HG03354 (cell line): ENCODE measurements around the gene PKP4.
A peak's percentile ranks its signal among the peaks of the same experiment; 100 is the strongest.
"Not testable (repeated sequence)": the region's sequence is repeated elsewhere in the genome, so short reads cannot be mapped to it uniquely, and the experiment has no call there.

ENCODE experiments used
- ATAC-seq: cut with Tn5 transposase; IDR thresholded peaks from one replicate; pipeline ENCODE4 v1.9.1; 2021; ENCODE audit warnings: mild to moderate bottlenecking; ENCODE audit not compliant: unreplicated experiment, poor library complexity, severe bottlenecking

Gene PKP4

DNA sequence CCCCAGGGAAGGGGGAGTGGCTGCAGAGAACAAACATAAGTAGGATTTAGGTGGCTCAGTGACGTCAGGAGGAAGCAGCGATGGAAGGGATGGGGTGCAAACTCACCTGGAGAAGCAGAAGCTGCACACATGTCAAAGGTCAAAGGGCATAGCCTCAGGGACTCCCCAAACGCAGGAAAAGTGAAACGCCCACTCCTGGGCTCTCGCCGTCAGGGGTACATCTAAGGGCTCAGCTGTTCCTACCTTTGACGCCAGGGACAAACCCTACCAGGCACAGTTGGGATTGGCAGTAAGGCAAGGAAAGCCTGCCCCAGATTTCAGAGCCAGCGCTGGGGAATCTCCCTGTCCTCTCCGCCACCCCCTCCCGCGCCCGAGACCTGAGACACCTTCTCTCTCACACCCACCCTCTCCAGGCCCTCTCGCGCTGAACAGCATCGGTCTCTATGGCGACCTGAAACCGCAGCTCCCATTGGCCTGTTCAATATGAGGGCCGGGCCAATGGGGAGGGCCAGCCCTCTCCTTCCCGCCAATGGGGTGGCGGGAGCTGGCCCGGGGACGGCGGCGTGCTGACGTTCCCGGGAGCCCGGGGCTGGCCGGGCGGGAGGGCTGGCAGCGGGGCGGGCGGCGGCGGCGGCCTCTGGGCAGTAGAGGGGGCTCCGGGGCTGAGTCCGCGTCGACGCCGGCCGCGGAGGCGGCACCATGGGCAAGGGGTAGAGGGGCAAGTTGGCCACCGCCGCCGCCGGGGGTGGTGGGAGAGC lies at the start of gene PKP4, which contains the start of gene CCDC148:
Gene PKP4 (plus strand): TSS at position 644 of the 758 bp plus-strand sequence. CDS start 76,233 bp downstream, outside the sequence.
Gene CCDC148 (minus strand): TSS at position 445 of the 758 bp plus-strand sequence. CDS start 314 bp downstream, at position 131.
- ATAC-seq, result peak; percentile 92

GRCh38 chr2:158407031-158407430 lies 49.7 kb upstream of the PKP4 start:
- no peak for ATAC-seq

GRCh38 chr2:158410132-158410531 lies 46.6 kb upstream of the PKP4 start:
- ATAC-seq, result no peak

DNA sequence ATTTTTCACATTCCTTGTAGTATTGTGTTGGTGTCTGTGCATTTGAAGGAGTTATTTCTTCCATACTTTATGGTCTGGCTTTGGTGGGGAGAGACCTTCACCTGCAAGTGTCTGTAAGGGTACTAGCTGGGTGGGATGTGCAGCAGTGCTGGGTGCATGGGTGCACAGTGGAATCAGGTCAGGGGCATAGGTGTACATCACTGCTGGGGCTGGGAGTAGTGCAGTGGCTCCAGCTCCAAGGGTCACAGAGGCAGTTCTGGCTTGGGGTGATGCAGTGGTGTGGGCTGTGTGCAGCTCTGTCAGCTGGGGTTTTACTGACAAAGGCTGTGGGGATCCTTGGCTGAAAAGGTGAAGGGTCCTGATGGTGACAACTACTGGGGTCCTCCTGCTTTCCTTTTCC lies 45.0 kb upstream of the PKP4 start:
- no peak for ATAC-seq

- no peak for ATAC-seq
Measured at GRCh38 chr2:158412206-158412605, 44.5 kb upstream of the PKP4 start.

DNA sequence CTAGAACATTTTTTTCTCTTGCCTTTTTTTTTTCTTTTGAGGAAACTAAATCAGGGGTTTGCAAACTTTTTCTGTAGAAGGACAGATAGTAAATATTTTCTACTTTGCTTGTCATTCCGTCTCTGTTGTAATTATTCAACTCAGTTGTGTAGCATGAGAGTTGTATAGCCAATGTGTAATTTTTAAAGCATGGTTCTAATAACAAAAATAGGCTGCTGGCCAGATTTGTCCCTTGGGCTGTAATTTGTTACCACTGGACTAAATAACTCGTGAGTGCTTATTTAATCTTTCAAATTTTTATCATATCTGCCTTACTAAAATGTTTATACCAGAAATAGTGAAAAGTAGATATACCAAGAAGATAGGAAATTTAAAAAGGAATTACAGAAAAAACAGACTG lies 43.2 kb upstream of the PKP4 start:
- no peak for ATAC-seq

DNA sequence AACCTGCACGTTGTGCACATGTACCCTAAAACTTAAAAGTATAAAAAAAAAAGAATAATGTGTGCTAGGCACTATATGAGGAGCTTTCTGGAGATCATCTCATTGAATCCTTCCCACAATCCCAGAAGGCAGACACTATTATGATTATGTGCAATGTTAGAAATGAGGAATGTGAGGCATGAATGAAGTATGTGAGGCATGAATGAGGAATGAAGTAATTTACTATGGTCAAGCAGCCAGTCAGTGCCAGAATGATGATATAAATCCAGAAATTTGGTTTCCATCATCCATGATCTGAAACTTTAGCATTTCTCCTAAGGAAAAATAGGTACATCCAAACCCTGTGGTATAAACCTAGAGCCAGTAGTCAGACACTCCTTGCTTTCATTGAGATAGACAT lies 42.2 kb upstream of the PKP4 start:
- no peak for ATAC-seq

GRCh38 chr2:158432117-158432516 lies 24.6 kb upstream of the PKP4 start:
- ATAC-seq, result no peak

DNA sequence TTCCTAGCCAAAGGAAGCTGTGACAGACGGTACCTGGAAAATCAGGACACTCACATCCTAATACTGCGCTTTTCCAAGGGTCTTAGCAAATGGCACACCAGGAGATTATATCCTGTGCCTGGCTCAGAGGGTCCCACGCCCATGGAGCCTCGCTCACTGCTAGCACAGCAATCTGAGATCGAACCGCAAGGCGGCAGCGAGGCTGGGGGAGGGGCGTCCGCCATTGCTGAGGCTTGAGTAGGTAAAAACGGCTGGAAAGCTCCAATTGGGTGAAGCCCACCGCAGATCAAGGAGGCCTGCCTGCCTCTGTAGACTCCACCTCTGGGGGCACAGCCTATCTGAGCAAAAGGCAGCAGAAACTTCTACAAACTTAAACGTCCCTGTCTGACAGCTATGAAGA lies 23.0 kb upstream of the PKP4 start:
- ATAC-seq, result not testable (repeated sequence)

DNA sequence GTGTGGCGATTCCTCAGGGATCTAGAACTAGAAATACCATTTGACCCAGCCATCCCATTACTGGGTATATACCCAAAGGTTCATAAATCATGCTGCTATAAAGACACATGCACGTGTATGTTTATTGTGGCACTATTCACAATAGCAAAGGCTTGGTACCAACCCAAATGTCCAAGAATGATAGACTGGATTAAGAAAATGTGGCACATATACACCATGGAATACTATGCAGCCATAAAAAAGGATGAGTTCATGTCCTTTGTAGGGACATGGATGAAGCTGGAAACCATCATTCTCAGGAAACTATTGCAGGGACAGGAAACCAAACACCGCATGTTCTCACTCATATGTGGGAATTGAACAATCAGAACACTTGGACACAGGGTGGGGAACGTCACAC lies 17.7 kb upstream of the PKP4 start:
- ATAC-seq, result not testable (repeated sequence)

GRCh38 chr2:158443606-158444005 lies 13.1 kb upstream of the PKP4 start:
- ATAC-seq, result no peak

DNA sequence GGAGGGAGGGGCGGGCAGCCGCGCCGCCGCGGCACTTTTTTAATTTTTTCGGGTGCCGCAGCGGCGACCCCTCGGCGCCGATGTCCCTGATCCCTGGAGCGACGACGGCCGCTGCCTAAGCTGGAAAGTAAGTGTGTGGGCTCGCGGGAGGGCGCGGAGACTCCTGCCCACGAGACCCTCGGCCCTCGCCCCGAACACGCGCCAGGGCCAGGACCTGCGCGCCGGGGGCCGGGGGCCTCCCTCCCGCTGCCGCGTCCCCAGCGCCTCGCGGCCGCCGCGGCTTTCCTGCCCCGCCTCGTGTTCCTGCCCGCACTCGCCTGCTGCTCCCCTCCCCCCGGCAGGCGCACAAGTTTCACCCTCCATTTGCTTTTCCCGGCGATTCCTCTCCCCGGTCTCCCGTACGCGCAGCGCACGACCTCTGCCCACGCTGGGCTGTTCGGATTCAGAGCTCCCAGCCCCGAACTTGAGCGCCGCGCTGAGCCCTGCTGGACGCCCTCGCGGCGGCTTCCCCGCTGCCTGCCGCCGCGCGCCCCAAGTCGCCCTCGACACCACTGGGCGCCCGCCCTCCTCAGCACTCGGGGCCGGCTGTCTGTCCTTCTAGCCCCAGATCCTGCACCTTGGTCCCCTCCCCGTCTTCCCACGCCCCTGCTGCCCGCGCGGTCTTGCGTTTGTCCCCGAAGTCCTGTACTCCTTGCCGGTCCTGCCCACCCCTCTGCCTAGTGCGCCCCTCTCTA lies 507 bp downstream of the PKP4 start:
- peak; percentile 47 for ATAC-seq

- peak; percentile 56 for ATAC-seq
Measured at GRCh38 chr2:158457826-158458616, 1.3 kb downstream of the PKP4 start.

DNA sequence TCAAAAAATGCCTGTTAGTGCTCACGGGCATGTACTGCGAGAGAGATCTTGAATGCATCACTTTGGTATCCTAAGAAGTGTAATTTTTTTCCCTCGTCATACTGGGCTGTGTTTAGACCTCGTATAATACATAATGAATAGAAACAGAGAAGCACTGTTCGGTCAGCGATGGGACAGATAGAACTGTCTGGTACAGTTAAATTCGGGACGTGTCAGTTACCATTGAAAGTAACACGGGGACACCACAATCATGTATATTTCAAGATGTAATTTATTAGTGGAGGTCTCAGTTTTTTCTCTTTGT lies 1.8 kb downstream of the PKP4 start:
- ATAC-seq, result no peak

DNA sequence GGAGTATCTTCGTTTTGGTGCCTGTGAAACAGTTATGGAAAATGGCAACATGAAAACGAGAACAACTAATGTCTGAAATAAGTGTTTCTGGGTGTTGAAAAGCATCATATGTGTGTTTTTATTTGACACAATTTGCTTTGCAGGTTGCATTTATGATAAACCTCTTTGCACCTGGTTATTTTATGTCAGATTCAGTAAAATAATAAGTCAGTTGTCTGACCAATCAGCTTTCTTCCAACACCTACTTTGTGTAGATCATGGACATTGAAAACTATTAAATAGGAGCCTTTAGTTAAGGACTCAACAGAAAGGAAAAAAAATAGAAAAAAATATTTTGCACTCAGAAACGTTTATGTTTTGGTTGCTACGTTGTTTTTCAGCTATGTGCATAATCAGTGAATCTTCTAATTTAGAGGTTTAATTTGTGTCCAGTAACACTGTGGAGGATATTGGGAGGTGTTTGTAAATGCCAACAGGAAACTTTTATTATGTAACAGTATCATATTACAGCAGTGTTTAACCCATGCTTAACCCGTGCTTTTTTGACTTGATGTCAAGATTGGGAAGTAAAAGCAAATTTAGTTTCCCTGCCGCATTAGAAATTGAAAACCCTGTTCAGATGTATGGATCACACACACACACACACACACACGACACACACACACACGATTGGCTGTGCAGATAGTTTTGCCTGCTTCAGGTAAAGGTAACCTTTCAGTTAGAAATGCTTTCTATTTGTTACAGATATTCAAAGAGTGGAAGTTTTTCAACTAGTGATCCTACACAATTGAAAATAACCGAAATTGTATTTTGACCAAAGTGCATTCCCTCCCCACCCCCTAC lies 2.6 kb downstream of the PKP4 start:
- no peak for ATAC-seq

GRCh38 chr2:158460632-158461297 lies 4.0 kb downstream of the PKP4 start:
- no peak for ATAC-seq

DNA sequence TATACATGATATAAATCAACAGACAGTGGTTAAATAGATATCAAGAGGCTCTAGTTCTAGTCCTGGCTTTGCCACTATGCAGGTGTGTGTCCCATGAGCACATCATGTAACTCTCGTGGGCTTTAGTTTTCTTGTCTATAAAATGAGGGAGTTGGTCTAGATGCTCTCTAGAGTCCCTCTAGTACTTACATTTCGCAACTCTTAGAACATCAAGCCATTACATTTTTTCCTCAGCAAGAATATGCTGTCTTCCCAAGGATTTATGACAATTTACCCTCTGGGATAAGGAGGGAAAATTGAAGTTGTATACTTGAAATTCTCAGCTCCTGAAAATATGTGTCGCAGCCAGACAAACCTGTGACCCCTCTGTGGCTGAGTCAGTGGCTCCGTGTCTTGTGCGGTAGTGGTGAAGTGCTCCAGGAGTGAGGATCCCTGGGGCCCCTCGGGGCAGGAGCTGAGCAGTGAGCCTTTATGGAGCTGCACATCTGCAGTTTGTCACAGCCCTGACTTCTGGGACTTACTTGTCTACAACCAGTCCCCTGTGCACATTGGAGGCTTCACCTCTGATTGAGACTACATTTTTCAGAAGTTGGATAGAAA lies 6.8 kb downstream of the PKP4 start:
- no peak for ATAC-seq

DNA sequence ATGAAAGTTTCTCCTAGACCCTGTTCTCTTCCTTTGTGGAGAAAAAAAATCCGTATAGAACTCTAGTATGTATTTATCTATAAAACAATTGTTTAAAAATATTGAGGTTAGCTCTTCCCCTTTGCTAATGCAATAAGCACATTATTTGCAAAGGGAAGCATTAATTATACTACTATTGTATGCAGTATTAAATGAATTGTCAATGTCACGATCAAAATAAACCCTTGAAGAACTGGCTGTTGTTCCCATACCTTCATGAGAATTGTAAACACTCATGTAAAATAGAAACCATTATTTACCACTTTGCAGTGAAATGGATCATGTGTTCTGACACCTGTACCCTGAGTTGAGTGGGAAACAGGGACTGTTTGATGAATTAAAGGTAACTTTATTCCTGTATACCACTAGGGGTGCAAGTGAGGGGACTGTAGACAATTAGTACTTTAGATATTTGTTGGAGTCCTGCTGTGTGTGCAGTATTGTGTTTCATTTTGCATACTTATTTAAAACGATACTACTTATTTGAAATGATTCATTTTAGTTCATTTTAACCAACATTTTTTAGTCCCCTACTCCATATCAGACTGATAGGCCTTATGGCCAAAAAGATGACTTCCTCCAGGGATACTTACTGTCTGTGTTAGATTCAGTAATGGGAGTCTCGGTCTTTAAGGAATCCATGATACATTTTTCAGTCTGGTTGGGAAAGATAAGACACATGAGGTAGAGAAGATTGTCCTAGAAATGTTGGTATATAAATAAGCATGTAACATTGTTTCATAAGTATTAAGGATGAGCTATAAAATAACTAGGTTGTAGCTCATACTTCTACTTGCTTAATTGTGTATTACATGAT lies 7.9 kb downstream of the PKP4 start:
- peak; percentile 84 for ATAC-seq
